ENCODE results near the gene STX8.

GRCh38 chr17:9406046-9406606 lies 169.5 kb downstream of the STX8 start:
- TF ChIP-seq CTCF (IDR thresholded peaks at IDR 0.05) (no peak), SIN3A (IDR thresholded peaks at IDR 0.05; ENCODE audit: borderline replicate concordance, insufficient read depth, low read depth, low read length) (no peak)
